HG03469 (cell line): ENCODE results near the gene TMEM134.
"Not testable (repeated sequence)": the region's sequence is repeated elsewhere in the genome, so short reads cannot be mapped to it uniquely, and the experiment has no call there.

Experiments
- ATAC-seq: cut with Tn5 transposase; IDR thresholded peaks from one replicate; pipeline ENCODE4 v1.9.1; 2021; ENCODE audit warnings: mild to moderate bottlenecking, moderate library complexity, moderate number of reproducible peaks; ENCODE audit not compliant: unreplicated experiment

The TMEM134 gene

DNA sequence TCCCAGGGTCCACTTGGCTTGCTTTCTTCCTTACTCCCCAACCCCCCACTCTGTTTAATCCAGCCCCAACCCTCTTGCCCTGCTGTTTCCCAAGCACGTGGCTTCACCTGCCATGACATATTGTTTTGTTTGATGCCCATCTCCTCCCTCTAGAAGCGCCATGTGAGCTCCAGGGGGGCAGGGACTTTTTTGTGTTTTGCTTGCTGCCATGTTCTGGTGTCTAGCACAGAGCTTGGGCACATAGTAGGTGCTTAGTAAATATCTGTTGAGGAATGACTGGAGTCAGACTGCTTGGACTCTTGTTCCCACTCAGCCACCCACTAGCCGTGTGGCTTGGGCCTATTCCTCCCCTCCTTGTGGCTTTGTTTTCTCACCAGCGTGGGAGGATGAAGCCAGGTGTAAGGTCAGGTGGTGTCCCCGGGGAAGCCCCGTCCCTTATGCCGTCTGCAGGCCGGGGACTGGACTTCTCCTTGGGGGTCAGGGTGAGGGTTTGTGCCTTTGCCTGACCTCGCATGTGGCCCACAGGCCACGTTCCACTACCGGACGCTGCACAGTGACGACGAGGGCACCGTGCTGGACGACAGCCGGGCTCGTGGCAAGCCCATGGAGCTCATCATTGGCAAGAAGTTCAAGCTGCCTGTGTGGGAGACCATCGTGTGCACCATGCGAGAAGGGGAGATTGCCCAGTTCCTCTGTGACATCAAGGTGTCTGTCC lies 17.6 kb upstream of the TMEM134 start:
- no peak for ATAC-seq

DNA sequence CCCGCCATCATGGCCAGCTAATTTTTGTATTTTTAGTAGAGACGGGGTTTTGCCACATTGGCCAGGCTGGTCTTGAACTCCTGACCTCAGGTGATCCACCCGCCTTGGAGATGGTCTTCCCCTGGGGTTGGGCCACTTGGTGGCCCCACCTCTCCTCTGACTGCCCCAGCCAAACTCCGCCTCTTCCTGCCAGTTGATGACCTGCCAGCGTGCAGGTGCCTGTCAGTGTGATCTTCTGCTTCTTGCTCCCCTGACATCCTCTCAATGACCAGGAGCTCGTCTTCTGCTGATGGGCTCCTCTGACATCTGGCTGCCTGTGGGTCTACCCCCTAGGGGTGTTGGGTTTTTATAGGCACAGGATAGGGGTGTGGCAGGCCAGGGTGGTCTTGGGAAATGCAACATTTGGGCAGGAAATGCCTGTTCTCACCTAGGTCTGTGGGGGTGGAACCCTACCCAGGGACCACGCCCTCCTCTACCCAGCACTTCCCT lies 16.9 kb upstream of the TMEM134 start:
- ATAC-seq: not testable (repeated sequence)

DNA sequence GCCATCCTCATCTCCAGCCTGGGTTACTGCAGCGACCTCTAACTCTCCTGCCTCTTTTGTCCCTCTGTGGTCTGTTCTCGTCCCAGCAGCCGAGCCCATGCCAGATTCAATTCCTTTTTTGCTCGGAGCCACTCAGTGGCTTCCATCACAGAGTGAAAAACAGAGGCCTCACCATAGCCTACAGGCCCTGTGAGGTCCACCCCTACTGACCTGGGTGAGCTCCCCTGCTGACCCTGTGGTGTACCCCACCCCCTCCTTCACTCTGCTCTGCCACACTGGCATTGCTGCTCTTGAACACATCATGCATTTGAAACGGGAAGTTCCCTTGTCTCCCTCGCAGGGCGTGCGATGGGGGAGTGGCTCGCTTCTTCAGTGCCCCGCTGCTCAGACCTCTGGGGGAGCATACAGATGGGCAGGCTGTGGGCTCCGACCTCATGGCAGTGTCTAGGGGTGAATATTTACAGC lies 15.8 kb upstream of the TMEM134 start:
- no peak for ATAC-seq

DNA sequence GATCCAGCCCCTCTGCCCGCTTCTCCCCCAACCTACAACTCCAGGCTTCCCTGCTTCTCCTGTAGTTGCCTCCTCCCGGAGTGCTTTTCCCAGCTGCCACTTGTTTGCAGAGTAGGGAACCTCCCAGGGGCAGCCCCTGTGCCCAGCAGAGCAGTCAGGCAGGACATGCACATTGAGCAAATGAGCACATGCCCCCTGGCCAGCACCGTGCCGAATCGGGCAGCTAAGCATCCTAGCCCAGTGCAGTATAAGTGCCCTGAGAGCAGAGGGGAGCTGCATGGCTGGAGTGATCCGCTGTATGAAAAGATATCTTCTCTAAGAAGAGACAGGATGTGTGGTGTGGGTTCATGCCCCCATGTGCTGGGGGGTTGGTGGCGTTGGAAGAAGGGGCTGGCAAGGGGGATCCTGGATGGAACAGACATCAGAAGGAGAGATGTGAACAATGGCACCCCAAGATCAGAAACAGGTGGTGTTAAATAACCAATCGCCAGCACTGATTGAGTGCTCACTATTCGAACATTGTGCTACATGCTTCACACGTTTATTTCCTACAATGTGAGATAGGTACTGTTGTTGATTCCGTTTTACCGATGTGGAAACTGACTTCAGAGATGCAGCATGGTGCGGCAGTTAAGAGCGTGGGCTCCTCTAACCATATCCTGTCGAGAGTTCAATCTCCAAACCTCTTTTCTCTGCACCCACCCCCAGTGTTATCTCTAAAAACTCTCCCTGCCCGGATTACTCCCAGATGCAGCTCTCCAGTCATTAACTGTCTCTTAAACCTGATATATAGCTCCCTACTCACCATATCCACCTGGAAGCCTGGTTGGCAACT lies 15.0 kb upstream of the TMEM134 start:
- ATAC-seq: no peak

DNA sequence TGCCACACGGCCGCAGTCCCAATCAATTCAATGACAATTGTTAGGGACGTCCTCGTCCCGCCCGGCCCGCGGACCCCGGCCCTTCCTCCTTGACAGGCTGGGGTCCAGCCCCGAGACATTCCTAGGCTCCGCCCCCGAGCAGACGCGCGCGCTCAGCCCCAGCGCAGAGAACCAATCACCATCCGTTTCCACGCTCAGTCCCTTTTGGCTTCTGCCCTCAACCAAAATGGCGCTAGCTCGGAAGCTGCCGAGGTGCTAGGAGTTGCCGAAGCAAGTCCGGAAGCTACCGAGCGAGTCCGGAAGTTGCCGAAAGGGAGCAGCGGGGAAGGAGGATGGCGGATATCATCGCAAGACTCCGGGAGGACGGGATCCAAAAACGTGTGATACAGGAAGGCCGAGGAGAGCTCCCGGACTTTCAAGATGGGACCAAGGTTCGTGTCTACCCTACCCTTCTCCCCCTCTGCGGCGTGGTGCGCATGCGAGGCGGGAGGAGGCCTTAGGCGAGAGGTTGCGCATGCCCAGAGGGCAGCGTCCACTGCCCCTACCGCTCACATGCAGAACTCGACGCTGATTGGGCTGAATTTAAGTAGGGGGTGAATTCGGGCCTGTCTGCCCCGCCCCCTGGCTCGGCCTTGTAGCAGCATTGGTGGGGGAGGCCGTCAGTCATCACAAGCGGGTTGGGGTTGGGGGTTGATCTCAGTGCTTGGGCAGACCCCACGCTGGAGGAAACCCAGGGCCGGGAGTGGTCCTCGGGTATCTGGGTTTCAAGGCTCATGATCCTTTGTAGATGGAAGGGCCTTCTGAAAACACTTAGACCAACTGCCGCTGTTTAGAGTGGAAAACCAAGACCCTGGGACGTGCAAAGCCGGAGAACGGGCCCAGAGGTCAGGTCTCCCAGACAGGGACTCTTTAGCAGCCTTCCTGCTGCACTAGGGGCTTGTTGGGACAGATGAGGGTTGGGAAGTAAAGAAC lies 14.1 kb upstream of the TMEM134 start, which contains the start of gene AIP:
Gene AIP (plus strand): TSS at position 200 of the 972 bp plus-strand sequence. CDS start 133 bp downstream, at position 333.
- ATAC-seq: peak; percentile 37

DNA sequence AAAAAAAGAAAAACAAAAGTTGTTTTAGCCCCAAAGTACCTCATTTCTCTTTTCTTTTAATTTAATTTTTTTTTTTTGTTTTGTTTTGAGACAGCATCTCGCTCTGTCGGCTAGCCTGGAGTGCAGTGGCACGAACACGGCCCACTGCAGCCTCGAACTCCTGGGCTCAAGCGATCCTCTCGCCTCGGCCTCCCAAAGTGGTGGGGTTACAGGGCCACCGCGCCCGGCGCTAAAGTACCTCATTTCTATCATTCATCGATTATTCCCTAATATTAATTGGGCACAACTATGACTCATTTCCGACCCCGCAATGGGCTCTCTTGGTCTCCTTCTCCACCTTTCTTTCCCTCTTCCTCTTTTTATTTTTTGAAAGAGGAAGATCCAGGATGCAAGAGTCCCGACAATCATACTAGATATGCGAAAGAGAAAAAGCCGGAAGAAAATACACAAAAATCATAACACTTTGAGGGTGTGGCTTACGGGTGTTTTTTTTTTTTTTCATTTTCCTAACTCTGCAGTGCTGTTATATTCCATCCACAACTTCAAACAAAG lies 13.3 kb upstream of the TMEM134 start:
- ATAC-seq: no peak

DNA sequence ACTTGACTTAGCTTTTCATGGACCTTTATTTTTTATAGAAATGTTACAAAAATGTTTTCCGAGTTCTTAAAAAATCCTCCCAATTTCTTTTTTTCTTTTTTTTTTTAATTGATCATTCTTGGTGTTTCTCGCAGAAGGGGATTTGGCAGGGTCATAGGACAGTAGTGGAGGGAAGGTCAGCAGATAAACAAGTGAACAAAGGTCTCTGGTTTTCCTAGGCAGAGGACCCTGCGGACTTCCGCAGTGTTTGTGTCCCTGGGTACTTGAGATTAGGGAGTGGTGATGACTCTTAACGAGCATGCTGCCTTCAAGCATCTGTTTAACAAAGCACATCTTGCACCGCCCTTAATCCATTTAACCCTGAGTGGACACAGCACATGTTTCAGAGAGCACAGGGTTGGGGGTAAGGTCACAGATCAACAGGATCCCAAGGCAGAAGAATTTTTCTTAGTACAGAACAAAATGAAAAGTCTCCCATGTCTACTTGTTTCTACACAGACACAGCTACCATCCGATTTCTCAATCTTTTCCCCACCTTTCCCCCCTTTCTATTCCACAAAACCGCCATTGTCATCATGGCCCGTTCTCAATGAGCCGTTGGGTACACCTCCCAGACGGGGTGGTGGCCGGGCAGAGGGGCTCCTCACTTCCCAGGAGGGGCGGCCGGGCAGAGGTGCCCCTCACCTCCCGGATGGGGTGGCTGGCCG lies 8.4 kb upstream of the TMEM134 start:
- ATAC-seq: not testable (repeated sequence)

DNA sequence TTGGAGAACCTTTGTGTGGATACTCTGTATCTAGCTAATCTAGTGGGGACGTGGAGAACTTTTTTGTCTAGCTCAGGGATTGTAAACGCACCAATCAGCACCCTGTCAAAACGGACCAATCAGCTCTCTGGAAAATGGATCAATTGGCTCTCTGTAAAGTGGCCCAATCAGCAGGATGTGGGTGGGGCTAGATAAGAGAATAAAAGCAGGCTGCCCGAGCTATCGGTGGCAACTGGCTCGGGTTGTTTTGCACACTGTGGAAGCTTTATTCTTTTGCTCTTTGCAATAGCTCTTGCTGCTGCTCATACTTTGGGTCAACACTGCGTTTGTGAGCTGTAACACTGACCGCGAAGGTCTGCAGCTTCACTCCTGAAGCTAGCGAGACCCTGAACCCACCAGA lies 7.6 kb upstream of the TMEM134 start:
- not testable (repeated sequence) for ATAC-seq

DNA sequence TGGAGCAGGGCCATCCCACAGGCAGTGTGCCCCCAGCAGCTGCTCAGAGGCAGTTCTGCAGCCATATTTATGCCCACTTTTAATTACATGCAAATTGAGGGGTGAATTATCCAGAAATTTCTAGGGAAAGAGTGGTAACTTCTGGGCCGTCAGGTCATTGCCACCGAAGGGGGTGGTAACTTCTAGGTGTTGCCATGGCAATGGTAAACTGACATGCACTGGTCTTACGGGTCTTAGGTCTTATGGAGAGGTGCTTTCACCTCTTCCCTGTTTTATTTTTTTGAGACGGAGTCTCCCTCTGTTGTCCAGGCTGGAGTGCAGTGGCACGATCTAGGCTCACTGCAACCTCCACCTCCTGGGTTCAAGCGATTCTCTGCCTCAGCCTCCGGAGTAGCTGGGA lies 3.8 kb upstream of the TMEM134 start:
- no peak for ATAC-seq

DNA sequence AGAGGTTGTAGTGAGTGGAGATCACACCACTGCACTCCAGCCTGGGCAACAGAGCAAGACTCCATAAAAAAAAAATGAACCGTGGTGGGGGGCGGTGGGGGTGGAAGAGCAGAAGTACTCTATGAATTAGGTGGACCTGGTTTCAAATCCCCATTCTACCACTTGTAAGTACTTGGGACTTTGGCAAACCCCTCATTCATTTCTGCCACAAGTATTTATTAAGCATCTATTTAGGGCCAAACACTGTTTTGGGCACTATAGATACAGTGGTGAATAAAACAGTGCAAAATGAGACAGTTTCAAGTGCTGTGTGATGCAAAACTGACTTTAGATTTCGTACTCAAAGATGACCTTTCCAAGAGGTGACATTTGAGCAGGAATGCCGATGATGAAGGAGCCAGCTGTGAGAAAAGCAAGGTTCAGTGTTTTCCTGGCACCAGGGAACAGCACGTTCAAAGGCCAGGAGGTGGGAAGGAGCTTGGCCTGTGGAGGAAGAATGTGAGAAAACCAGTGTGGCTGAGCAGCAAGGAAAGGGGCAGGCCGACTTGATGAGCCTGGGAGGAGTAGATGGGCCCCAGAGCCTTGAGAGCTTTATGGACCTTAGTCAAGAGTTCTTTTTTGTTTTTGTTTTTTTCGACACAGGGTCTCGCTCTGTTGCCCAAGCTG lies 1.4 kb upstream of the TMEM134 start:
- no peak for ATAC-seq

DNA sequence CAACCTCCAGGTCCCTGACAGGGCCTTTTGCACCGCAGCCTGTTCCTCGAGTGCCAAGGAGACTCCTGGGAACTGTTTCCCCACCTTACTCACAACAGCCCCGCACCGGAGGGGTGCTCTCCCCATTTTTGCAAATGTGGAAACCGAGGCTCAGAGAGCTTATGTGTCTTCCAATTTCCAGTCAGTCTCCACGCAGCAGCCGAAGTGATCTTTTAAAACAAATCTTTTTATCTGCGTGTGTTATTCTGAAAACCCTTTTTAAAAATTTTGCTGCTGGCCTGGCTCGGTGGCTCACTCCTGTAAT lies 409 bp upstream of the TMEM134 start:
- no peak for ATAC-seq

DNA sequence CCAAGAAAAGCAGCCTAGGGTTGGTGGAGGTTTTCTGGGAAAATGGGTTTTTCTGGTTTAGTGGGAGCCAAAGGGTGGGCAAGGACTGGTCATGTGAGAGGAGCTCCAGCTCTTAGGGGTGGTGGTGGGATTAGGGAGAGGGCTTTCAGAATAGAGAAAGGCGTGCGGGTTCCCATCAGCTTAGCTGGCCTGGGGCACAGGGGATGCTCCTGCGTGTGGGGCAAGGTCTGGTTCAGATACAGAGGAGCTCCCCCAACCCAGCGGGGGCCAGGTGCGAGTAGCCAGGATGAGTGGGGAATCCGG lies 644 bp downstream of the TMEM134 start:
- ATAC-seq: no peak

DNA sequence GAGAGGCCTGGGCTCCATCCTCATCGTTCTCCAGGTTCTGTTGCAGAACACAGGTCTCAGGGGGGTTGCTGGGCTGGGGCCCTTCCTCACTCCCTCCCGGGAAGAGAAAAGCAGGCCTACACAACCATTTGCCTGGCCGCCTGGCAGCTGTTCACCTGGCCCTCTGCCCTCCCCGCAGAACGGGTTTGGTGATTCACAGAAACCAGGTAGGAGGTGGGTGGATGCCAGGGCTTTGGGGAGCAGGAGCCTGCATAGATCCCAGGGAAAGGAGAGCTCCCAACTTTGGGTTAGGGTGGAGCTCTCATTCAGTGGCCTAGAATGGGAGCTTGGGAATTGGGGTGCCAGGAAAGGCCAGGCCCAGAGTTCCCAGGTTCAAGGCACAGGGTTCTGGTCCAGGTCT lies 995 bp downstream of the TMEM134 start:
- ATAC-seq: no peak

DNA sequence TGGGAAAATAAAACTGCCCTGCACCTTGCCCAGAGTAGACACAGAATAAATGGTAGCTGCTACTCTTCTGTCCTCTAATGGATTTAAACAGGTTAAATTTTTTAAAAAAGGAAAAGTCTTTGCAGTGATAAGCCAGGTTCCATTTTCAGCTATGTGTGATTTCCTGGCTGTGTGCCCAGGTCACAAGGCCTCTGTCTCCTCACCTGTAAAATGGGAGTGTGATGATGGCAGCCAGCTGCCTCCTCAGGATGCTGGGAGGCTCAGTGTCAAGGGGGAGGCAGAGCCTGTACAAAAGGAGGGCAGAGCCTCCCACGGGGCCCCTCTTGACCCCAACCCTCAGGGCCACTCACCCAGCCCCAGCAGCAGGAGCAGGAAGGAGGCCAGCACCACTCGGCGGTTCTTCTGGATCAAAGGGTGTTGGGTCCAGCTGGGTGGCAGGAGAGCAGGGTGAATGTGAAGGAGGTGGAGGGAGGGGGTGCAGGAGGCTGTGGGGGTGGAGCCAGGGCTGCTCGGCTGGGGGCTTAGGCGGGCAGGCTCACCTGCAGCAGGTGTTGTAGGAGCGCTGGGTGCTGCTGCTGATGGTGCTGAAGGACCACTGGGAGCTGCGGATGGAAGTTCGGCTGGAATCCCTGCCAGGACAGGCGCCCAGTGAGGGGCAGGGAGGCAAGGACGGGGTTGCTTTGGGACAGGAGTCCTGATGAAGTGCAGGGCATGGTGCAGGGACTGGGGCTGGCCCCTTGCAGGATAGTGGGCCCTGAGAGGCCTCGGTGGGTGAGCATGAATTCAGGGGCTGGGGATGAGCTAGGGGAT lies 1.9 kb downstream of the TMEM134 start:
- no peak for ATAC-seq

DNA sequence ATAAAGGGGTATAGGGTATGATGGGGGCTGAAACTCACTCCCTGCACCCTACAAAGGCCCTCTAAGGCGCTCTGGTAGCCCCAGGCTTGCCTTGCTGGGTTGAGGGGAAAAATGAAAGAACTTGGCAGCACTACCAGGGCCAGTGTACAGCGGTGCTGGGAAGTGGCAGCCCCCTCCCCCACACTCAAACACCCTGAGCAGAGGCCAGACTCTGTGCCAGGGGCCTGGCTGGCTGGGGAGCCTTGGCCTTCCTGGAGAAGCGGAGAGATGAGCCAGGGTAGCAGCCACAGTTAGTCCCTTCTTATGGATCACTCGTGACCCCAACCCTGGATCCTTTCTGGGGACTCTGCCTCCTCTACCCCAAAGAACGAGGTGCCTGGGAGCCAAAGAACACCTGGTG lies 2.7 kb downstream of the TMEM134 start:
- no peak for ATAC-seq

DNA sequence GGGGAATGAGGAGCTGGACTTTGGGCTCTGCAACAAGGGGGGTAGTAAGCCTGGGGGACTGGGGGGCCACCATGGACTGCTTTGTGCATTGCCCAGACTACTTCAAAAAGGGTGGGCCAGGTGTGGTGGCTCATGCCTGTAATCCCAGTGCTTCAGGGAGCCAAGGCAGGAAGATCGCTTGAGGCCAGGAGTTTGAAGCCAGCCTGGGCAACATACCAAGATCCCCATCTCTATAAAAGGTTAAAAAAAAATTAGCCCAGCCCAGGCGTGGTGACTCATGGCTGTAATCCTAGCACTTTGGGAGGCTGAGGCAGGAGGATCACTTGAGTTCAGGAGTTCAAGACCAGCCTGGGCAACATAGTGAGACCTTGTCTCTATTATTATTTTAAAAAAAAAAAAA lies 3.5 kb downstream of the TMEM134 start:
- ATAC-seq: not testable (repeated sequence)

DNA sequence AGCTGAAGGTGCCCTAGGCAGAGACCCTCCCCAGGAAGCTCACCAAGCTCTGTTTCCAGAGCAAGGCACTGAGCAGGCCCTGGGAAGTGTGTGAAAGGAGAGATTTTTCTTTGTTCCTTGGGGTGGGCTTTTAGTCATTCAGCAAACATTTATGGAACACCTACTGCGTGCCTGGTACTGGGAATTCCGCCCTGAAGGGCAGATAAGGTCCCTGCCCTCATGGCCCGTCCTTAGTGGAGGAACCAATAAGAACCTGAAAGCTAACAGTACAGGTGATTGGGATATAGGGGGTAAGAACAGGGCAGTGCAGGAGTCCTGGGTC lies 3.9 kb downstream of the TMEM134 start:
- no peak for ATAC-seq

DNA sequence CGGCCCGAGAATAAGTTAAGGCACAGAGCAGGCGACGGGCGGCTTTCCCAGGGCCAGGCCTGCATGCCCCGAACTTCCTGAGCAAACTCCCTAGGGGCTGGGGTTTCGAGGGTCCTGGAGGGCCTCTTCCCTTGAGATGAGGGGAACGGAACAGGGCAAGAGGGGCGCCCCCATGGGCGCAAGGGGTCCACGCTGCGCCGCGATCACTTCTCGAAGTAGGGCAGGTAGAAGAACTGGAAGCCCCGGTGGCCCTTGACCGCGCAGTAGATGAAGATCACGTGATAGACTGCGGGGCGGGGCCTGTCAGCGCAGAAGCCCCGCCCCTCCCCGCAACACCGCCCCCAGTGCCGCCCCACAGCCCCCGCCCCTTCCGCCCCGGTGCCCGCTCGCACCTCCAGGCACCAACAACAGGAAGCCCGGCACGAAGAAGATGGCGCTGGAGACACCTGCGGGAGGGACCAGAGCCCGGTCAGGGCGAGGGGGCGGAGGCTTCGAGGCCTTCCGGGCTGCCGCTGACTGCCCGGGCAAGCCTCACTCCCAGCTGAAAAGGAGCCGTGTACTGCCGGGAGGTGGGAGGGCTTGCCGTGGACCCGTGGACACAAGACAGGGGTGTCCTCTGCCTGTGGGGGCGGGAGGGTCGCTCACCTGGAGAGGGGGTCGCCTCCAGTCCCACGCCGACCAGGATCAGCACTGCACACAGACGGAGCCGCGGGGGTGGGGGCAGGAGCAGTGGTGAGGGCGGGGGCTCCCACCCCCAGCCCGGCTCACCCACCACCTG lies 4.5 kb downstream of the TMEM134 start:
- peak; percentile 31 for ATAC-seq
